HG03097 (cell line): ENCODE measurements around the gene PRSS8.
"Not testable (repeated sequence)": the region's sequence is repeated elsewhere in the genome, so short reads cannot be mapped to it uniquely, and the experiment has no call there.

ENCODE experiments used
- ATAC-seq: cut with Tn5 transposase; IDR thresholded peaks from one replicate; pipeline ENCODE4 v1.9.1; 2021; ENCODE audit not compliant: unreplicated experiment, low FRiP score

PRSS8 gene

DNA sequence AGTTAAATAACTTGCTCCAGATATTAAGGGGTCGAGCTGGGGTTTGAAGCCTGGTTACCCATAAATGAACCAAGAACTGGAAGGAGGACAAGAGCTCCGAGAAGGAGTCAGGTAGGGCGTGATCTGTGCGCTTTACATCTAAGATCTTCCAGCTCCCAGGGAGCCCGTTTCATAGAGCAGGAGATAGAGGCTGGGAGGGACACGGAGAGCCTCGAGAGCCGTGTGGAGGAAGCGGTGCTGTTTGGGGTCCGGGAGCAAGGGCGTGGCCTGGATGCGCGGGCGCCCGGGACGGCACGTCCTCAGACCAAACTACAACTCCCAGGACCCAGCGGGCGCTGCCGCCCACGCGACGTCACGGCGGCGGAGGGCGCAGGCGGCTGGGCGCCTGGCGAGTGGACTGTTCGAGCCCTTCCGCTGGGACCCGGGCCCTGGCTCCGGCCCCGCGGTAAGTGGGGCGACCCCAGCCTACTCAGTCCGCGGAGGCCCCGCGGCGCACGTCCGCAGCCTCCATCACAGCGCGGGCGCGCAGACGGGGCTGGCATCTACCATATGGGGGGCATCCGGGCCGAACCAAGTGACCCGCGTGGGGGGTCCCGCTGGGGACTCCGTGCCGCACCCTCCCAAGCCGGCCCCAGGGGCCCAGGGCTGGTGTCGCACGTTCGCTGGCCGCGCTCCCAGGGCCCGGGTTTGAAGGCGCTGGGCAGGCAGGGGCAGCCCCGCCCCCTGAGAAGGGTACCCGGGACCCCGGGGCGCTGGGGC, 27.3 kb downstream of the PRSS8 start, which contains the start of gene BCKDK:
Gene BCKDK, plus strand, starts transcription at position 352 of the 759 bp plus-strand sequence. CDS start 838 bp downstream, outside the sequence.
- peak; percentile 68 for ATAC-seq

DNA sequence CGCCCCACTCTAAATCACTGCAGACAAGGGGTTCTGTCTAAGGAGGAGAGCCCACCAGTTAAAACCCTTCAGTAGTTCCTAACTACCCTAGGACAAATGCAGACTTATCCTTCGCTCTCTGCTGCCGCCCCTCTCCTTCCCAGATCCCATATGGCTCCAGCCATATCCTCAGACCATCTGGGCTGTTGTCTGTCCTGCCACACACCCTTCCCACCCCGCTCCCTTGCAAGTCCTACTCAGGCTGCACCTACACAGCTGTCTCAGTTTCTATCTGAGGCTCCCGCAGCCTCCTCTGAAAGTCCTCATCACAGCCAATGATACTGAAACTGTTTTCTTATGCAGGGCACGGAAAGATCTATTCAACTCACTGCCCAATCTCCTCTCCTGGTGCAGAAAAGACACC, 28.1 kb downstream of the PRSS8 start:
- ATAC-seq: peak; percentile 50

DNA sequence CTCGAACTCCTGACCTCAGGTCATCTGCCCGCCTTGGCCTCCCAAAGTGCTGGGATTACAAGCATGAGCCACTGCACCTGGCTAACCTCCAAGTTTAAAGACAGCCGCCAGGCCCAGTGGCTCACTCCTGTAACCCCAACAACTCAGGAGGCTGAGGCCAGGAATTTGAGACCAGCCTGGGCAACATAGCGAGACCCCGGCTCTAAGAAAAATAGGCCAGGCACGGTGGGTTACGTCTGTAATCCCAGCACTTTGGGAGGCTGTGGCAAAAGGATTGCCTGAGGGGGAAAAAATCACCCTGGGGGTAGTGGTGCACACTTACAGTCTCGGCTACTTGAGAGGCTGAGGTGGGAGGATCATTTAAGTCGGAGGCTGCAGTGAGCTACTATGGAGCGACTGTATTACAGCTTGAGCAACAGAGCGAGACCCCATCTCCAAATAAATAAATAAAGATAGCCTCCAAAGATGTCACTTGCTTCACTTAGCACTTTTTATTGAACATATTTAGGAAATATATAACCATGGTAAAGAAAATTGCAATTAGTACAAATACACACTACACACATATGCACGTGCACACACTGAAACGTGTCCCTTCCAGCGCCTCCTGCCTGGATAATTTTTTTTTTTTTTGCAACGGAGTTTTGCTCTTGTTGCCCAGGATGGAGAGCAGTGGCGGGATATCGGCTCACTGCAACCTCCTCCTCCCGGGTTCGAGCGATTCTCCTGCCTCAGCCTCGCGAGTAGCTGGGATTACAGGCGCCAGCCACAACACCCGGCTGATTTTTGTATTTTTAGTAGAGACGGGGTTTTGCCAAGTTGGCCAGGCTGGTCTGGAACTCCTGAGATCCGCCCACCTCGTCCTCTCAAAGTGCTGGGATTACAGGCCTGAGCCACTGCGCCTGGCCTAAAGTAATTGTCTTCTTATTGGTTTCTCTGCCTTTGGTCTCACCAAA, 28.7 kb downstream of the PRSS8 start:
- ATAC-seq: no peak

DNA sequence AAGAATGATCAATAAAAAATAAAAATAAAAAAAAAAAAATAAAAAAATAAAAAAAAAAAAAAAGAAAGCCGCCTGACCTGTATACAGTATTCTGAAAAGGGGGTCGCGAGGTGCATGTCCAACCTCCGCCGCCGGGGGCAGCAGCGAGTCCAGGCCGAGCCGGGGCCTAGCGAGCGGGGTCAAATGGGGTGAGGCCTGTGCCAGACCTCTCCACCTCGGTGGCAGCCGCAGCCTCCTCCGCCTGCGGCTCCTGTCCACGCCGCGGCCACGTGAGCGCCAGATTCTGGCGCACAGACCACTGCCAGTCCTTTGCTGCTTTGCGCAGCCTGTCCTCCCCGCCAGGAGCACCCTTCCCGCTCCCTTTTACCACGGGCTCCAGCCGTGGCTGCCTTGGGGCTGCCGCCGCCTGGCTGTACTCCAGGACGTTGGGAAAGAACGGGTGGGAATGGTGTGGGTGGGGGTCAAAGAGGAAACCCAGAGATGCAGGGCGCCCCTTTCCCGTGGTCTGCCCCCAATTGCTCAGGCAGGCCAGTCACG, 29.8 kb downstream of the PRSS8 start:
- ATAC-seq: no peak

DNA sequence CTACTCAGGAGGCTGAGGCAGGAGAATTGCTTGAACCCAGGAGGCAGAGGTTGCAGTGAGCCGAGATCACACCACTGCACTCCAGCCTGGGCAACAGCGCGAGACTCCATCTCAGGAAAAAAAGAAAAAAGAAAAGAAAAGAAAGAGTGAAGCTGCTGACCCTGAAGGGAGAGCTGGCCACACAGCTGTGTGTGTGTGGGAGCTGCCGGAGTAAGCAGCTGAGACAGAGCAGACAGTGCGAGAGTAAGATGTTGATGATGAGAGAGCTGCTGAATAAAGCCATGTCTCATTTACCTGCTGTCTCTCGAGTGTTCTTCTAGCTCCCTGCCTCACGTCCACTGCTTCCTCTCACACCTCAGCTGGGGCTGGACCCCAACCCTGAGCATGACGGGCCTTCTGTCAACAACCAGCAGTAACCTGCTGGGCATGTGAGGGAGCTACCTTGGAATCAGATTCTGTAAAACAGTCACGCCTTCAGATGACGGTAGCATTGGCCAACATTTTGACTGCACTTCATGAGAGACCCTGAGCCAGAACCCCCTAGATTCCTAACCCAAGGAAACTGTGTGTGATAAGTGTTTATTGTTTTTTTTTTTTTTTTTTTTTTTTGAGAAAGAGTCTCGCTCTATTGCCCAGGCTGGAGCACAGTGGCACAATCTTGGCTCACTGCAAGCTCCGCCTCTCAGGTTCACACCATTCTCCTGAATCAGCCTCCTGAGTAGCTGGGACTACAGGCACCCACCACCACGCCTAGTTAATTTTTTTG, 34.5 kb downstream of the PRSS8 start:
- not testable (repeated sequence) for ATAC-seq

DNA sequence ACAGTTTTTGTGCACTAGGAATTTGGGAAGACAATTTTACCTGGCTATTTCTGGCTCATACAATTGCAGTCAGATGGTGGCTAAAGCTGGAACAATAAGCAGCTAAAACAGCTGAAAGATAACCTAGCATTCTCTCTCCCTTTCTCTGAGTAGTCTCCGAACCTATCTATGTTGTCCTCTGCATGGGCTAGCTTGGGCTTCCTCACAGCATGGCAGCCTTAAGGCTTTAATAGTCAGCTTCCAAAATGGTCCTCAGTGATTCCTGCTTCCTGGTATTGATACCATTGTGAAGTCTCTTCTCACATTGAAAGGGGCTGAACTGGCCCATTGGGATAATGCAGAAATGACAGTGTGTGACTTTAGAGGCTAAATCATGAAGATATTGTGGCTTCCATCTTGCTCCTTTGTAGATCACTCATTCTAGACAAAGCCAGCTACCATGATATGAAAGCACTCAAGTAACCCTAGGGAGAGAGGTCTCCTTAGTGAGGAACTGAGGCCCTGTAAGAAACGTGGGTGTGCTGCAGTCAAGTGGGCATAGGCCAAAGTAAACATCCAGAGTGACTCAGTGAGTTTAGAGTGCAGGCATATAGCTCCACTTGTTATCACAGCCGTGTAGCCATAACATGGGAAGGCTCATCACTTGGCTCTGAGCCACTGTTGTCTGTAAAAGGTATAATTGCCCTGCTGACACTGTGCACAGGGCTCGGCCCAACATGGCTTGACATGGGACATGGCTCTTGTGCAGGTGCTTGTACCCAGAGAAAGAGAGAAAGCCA, 35.5 kb downstream of the PRSS8 start:
- no peak for ATAC-seq

DNA sequence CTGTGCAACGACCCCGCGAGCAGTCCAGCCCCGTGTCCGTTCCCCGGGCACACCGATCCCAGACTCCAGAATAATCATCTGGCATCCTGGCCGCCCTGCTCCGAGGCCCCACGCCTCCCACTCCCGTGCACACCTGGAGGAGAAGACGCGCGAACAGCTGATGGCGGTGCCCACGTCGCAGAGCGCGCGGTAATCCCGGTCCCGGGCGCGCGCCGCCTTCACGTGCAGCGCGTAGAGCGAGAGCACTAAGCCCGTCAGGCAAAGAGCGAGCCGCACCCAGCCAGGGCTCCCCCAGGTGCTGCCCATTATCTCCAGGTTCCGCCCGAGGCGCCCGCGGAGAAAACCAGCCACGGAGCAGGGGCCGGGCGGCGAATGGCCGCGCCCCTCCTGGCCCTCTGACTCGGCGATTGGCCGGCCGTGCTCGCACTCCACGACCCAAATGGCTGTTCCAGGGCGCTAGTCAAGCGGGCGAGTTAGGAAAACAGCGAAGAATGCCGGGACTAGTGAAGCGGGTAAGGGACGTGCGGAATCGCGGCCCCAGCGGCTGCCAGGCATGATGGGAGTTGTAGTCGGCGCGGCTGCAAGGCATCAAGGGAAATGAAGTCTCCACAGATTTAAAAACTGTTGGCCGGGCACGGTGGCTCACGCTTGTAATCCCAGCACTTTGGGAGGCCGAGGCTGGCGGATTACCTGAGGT, 41.0 kb downstream of the PRSS8 start, which contains the start of gene VKORC1:
Gene VKORC1, minus strand, starts transcription at position 374 of the 697 bp plus-strand sequence. Its CDS starts 68 bp downstream, at position 306.
- peak; percentile 86 for ATAC-seq

DNA sequence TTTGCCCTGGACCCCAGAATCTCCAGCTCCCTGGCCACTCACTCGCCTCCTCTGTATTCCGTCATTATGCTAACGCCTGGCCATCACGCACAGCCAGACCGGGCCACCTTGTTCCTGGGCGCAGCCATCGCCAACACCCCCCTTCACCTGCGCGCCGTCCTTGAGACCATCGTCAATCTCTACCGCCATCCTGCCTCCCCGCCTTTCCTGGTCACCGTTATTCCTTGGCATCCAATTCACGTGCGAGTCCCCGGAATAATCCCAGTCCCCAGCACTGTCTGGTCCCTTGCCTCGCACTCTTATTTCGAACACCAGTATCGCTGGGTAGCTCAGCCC, 41.5 kb downstream of the PRSS8 start:
- ATAC-seq: peak; percentile 3

DNA sequence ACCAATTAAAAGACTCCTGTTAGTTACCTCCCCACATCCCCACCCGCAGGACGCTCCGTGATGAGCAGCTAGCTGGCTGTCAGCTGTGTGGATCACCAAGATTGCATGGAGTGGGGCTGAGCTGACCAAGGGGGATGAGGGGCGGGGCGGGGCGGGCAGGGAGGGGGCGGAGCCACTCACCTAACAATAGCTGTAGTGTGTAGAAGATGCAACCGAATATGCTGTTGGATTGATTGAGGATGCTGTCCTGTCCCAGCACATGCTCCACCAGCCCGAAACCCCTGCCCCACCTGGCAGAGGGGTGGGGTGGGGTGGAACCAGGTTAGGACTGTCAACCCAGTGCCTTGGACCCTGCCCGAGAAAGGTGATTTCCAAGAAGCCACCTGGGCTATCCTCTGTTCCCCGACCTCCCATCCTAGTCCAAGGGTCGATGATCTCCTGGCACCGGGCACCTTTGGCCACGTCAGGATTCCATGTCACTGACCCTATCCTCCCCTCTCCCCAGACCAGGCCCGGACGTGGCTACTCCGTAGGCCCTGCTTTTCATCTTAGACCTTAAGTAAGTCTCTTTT, 42.3 kb downstream of the PRSS8 start:
- no peak for ATAC-seq

DNA sequence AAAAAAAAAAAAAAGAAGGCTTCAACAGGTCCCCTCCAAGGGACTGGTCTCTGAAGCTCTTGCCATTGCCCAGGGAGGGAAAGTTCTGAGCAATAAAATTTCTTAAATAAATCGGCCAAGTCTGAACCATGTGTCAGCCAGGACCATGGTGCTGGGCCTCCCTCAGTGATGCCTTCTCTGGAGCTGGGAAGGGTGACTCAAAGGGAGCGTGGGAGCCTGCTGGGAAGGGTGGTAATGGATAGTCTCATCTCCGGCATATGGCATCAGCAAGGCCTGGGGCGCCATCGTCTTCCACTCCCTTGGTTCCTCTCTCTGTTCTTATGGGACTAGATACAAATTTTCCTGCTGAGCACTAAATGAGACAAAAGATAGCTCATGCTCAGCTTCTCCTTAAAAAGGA, 43.2 kb downstream of the PRSS8 start:
- ATAC-seq: no peak

DNA sequence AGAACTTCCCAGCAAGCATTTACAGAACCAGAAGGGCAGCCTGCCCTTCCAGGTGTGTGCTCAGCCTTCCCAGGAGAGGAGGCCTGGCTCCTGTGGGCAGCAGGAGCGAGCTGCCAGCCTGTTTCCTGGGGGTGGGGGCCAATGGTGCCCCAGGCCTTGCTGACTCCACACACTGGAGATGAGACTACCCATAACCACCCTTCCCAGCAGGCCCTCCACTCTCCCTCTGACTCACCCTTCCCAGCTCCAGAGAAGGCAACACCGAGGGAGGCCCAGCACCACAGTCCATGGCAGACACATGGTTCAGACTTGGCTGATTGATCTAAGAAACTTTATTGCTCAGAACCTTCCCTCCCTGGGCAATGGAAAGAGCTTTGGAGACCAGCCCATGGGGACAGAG, 45.0 kb downstream of the PRSS8 start:
- ATAC-seq: no peak

DNA sequence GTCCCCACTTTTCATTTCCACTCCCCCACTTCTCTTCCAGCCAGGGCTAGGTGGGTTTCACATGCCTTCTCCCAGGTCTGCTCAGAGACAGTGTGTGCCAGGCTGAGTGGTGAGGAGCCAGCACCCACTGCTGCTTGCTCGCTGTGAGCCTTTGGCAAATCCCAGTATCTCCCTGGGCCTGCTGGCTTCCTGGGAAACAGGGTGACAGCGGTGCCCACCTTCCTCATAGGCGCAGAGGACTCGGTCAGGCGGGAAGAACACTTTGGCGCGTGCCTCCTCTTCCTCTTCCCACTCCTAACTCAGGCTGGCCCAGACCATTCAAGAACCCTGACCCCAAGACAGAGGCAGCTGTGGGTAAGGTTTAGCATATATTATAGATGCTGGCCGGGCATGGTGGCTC, 46.3 kb downstream of the PRSS8 start:
- ATAC-seq: no peak

DNA sequence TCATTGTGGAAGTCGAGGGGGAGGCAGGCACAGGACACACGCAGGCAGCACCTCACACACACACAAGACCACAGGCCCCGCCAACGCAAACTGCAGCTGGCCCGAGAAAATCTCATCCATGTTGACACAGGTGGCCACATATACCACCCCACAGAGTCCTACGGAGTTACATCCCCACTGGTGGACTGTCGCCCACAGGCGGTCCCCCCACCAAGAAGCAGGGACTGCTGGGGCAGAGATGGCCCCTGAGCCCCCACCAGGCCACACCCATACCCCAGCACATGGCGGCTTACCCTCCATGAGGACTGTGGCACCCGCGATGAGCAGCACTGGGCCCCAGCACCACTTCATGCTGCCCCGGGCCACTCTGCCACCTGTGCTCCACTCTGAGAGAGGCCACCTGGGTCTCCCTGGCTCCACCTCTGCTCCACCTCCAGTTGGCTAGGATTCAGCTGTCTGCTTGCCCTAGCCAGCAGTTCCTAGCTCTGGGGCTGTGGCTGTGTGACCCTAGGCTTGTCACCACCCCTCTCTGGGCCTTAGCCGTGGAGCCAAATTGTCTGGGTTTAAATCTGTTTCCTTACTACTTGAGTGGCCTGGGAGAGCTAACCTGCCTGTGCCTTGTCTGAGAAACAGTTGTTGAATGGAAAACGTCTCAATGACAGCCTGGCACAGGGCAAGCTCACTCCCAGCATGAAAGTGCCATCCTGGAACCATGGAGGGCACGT, 46.9 kb downstream of the PRSS8 start, which contains the start of gene PRSS53:
Gene PRSS53, minus strand, starts transcription at position 485 of the 725 bp plus-strand sequence. Its CDS starts 134 bp downstream, at position 351.
- no peak for ATAC-seq

DNA sequence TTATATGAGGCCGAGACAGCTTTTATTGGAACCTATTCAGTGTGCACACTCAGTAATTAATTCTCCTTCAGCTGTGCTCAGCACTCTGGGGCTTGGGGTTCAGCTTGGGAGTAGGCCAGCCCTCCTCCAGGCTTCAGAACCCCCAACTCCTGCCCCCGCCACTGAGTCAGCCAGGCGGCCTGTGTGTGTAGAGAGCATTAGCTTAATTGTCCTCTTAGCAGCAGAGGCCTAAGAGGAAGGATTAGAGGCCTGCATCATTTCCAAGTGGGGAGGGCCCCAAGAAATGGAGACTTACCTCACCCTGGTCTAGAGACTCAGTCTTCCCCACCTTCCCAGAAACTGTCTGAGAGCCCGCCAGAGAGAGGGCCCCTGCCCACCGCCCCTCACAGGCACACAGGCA, 47.6 kb downstream of the PRSS8 start:
- ATAC-seq: no peak

DNA sequence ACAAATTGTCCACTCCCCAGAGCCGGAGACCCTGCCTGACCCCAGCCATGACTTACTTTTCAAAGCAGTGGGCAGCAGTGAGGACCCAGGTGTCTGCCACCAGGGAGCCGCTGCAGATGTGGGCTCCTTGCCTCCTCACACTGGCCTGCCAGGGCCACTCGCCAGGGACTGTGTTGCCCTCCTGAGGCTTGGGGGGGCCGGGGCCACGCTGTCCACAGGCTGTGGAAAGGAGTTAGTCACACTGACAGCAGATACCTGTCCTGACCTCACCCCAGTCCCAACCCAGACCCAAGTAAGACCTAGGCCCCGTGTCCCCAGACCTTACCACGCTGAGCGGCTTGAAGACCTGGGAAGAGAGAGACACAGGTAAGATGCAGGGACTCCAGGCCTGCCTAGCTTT, 48.0 kb downstream of the PRSS8 start:
- no peak for ATAC-seq

DNA sequence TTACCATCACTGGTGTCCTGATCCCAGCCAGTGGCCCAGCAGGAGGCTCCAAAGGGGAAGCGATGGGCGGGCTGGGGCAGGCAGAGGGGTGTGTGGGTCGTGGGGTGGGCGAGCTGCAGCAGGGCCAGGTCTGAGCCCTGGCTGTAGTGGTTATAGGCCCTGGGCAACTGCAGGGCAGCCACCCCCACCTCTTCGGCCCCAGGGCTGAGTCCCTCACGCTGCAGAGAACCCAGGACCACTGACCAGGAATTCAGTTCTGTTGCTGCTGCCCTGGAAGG, 49.0 kb downstream of the PRSS8 start:
- no peak for ATAC-seq

DNA sequence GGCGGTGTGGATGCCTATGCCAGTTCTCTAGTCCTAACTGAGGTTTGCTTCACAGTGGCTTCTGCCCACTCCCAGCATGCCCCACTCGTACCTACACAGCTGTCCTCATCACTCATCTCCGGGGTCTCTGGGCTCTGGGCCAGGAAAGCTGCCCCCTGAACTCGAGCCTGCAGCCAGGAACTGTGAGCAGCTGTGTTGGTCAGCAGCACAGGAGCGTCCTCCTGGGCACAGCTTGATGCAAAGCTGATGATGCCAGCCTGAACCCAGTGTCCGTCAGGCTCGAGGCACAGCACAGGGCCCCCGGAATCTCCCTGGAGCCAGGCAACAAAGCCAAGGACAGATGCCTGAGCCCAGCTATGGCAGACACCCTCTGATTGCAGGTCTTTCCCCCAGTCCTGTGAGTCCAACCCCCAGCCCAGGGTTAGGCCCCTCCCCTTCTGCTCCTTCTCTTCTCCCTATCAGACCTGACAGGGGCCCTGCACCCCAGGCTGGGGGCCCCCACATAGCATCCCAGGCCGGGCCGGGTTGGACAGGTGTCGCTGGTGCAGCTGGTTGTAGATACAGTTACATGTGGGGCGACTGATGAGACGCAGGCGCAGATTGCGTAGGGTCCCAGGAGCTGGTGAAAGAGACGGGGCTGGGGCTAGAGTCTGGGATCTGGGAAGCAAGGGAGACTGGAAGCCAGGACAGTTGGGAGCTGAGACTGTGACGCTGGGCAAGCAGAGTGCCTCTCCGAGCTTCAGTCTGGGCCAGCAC, 49.5 kb downstream of the PRSS8 start:
- no peak for ATAC-seq

DNA sequence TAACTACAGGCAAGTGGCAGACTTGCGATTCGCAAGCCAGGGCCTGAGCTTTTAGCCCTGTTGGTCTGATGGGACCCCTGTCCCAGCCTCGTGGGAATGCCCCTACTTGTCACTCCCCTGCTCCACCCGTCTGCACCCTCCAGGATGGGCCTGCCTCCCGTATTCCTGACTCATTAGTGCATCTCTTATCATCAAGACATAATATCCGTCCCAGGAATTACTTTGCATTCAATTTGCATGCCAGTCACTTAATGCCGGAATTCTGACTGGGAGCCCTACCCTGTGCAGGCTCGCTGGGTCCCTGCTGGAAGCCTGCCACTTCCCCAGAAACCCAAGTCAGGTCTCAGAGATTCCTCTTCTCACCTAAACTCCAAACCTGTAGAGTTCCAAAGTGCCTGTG, 50.1 kb downstream of the PRSS8 start:
- no peak for ATAC-seq
